HepG2 (cell line): ENCODE measurements around the gene SPIRE1. TPM values are rescaled to one million over a fixed set of nuclear protein-coding genes. Genes with fewer than 3 reads are reported as not detected.

Experiments used
- ATAC-seq: fragments of 200-7000 bp; cut with Tn5 transposase; 3 replicates; pipeline ENCODE4 v1.9.1; 2020; ENCODE audit warnings: mild to moderate bottlenecking, moderate library complexity
- BruUV-seq: library from RNA; stranded (reverse); fragments of 400-500 nt; replicated peaks from 2 replicates; lab custom pipeline; 2021; lab: Mats Ljungman, UMichigan
- CTCF ChIA-PET: fragments of 300-600 bp; formaldehyde crosslinking; extraction: SDS; loops from one replicate; lab custom pipeline; 2021; ENCODE audit warnings: low total read pairs, inconsistent platforms, low intra/inter-chr PET ratio; lab: Yijun Ruan, JAX
- POLR2A ChIA-PET: fragments of 350-600 bp; sonication (Branson Sonifier 250); formaldehyde crosslinking; loops from one replicate; lab custom pipeline; 2020; ENCODE audit warnings: antibody characterized with exemption, inconsistent platforms; lab: Yijun Ruan, JAX
- DNase-seq: peaks from one replicate; pipeline ENCODE4 v3.0.0-alpha.2; 2015; ENCODE audit warnings: low spot score
- FAIRE-seq: peaks from 3 replicates; lab custom pipeline; 2011; peaks lifted over from hg19 to GRCh38; lab: Jason Lieb, UNC
- H2AFZ ChIP-seq: one replicate; pipeline ENCODE4 v1.6.1; 2011; ENCODE audit warnings: low read length, inconsistent platforms
- H3K27ac ChIP-seq: fragments of 300-600 bp; 3 replicates; pipeline ENCODE4 v1.8.0; 2011; ENCODE audit warnings: mixed run types, mild to moderate bottlenecking, mixed read lengths, low read length, inconsistent platforms; ENCODE audit not compliant: insufficient read depth; ENCODE audit errors: extremely low read length
- H3K27me3 ChIP-seq, 2 experiments: fragments of 200-600 bp in 1 of 2; 2 replicates in 1 of 2; 3 replicates in 1 of 2; pipeline versions ENCODE4 v1.6.0 to v1.8.0; 2011; ENCODE audit warnings: low read length in 2 of 2, mild to moderate bottlenecking in 2 of 2, moderate library complexity in 2 of 2, inconsistent platforms in 1 of 2; ENCODE audit not compliant: insufficient read depth in 2 of 2, control insufficient read depth in 1 of 2
- H3K36me3 ChIP-seq, 2 experiments: fragments of 200-600 bp in 1 of 2; replicated peaks in 1 of 2; 2 replicates in 1 of 2; 3 replicates in 1 of 2; pipeline versions ENCODE4 v1.5.1 to v1.8.0; 2011; ENCODE audit warnings: low read length in 2 of 2, inconsistent platforms in 1 of 2; ENCODE audit not compliant: insufficient read depth in 2 of 2, control insufficient read depth in 1 of 2
- H3K4me1 ChIP-seq: 2 replicates; pipeline ENCODE4 v1.5.1; 2012; ENCODE audit warnings: low read length, inconsistent platforms; ENCODE audit not compliant: insufficient read depth
- H3K4me2 ChIP-seq: 2 replicates; pipeline ENCODE4 v1.6.0; 2011; ENCODE audit warnings: low read depth, low read length, inconsistent platforms
- H3K4me3 ChIP-seq, 3 experiments: fragments of 200-600 bp in 1 of 3; sonication (generic), shearing (Covaris generic) in 1 of 3; replicated peaks in 1 of 3; 2 replicates each; pipeline ENCODE4 v1.5.1; 2011 to 2016; ENCODE audit warnings: low read length in 3 of 3, inconsistent platforms in 2 of 3, low read depth in 2 of 3, mild to moderate bottlenecking in 2 of 3, control low read depth in 1 of 3, mixed read lengths in 1 of 3; ENCODE audit not compliant: insufficient read depth in 1 of 3
- H3K79me2 ChIP-seq: one replicate; pipeline ENCODE4 v1.6.1; 2011; ENCODE audit warnings: low read length, inconsistent platforms; ENCODE audit not compliant: insufficient read depth
- H3K9ac ChIP-seq: 2 replicates; pipeline ENCODE4 v1.6.0; 2011; ENCODE audit warnings: mild to moderate bottlenecking, low read depth, low read length, inconsistent platforms; ENCODE audit not compliant: insufficient read depth
- H3K9me3 ChIP-seq: 2 replicates; pipeline ENCODE4 v1.5.1; 2012; ENCODE audit warnings: mild to moderate bottlenecking, low read length
- H4K20me1 ChIP-seq: 2 replicates; pipeline ENCODE4 v1.6.0; 2011; ENCODE audit warnings: inconsistent platforms, mild to moderate bottlenecking, low read length, moderate library complexity; ENCODE audit not compliant: insufficient read depth
- ARNTL ChIP-seq: sonication (generic); formaldehyde crosslinking; IDR thresholded peaks from 2 replicates; pipeline ENCODE4 v1.4.0; 2020; ENCODE audit warnings: mild to moderate bottlenecking, missing genetic modification reagents
- ATM ChIP-seq: fragments of 450-650 bp; IDR thresholded peaks from 2 replicates; pipeline ENCODE4 v1.7.1; 2017; ENCODE audit warnings: mild to moderate bottlenecking, borderline replicate concordance
- ELF1 ChIP-seq: sonication (generic); formaldehyde crosslinking; IDR thresholded peaks from 2 replicates; pipeline ENCODE4 v1.4.0; 2020; ENCODE audit warnings: missing genetic modification reagents
- HNRNPLL ChIP-seq: fragments of 200-400 bp; formaldehyde crosslinking; IDR thresholded peaks from 2 replicates; pipeline ENCODE4 v1.6.1; 2017; ENCODE audit warnings: mild to moderate bottlenecking, low read depth, low read length; ENCODE audit not compliant: poor library complexity, severe bottlenecking
- PTBP1 ChIP-seq: fragments of 200-400 bp; formaldehyde crosslinking; IDR thresholded peaks from 2 replicates; pipeline ENCODE4 v1.6.1; 2018; ENCODE audit warnings: low read length, low read depth; ENCODE audit not compliant: poor library complexity, severe bottlenecking
- SIX4 ChIP-seq: sonication (generic); formaldehyde crosslinking; IDR thresholded peaks from 2 replicates; pipeline ENCODE4 v1.4.0; 2020; ENCODE audit warnings: missing genetic modification reagents
- SOX13 ChIP-seq, 3 experiments: fragments of 450-650 bp in 1 of 3; sonication (generic) in 1 of 3; formaldehyde crosslinking in 1 of 3; IDR thresholded peaks in 2 of 3; conservative IDR thresholded peaks in 1 of 3; 2 replicates each; pipeline versions ENCODE4 v1.5.0 to v1.6.1; 2016 to 2020; ENCODE audit warnings: antibody characterized with exemption in 1 of 3, mild to moderate bottlenecking in 1 of 3, missing compliant biosample characterization in 1 of 3, missing genetic modification reagents in 1 of 3, moderate library complexity in 1 of 3
- ZNF510 ChIP-seq: sonication (generic); formaldehyde crosslinking; IDR thresholded peaks from 2 replicates; pipeline ENCODE4 v1.4.0; 2020; ENCODE audit warnings: low read depth, mild to moderate bottlenecking, missing genetic modification reagents
- WGBS: methylation state at CpG from one replicate; pipeline ENCODE4 v1.1.6; 2017; ENCODE audit warnings: low lambda C conversion rate; 5-methylcytosine and 5-hydroxymethylcytosine counted together
- in situ Hi-C: cut with HindIII; loops from 2 replicates; pipeline ENCODE4 v1.10.0; 2017; ENCODE audit warnings: low pct_unique_long_range_greater_than_20kb; ENCODE audit not compliant: extremely low pct_ligation_motif_present
- intact Hi-C: fragments of 100-400 bp; cut with micrococcal nuclease; formaldehyde crosslinking; loops from one replicate; pipeline ENCODE4 v1.10.0; 2022; ENCODE audit not compliant: unreplicated experiment
- polyA plus RNA-seq, 8 experiments: library from polyadenylated mRNA; depleted of rRNA in 3 of 8; stranded (reverse) in 7 of 8; unstranded in 1 of 8; fragments of >200 nt; fragmentation: Illumina TruSeq in 4 of 8; extraction: Trizol in 4 of 8; gene quantifications; 2 replicates each; pipeline versions ENCODE4 v1.2.1 to v1.2.3, GENCODE V29; 2011 to 2016; ENCODE audit warnings: low read depth in 4 of 8, missing spikeins in 1 of 8, mixed read lengths in 1 of 8; ENCODE audit not compliant: insufficient read depth in 1 of 8
- total RNA-seq, 5 experiments: library from RNA; depleted of rRNA; stranded (reverse); fragments of >200 nt; fragmentation: Illumina TruSeq; extraction: Trizol; gene quantifications; 2 replicates each; pipeline ENCODE4 v1.2.3, GENCODE V29; 2016; ENCODE audit warnings: low read depth in 1 of 5
- TF ChIP-seq, protein P1 (sequence below): IDR thresholded peaks from 2 replicates; pipeline ENCODE4 v1.4.0; 2020; ENCODE audit warnings: mild to moderate bottlenecking, missing genetic modification reagents
- TF ChIP-seq, protein P2 (sequence below): sonication (generic); formaldehyde crosslinking; IDR thresholded peaks from 2 replicates; pipeline ENCODE4 v1.8.0; 2023; ENCODE audit warnings: mild to moderate bottlenecking, missing genetic modification reagents

SPIRE1 gene
- total and polyA plus RNA-seq, 2 of the 13 experiments (the other 11 are each of a cell fraction or from before 2014, with no cell fraction given): 9.9 to 21.3 TPM

DNA sequence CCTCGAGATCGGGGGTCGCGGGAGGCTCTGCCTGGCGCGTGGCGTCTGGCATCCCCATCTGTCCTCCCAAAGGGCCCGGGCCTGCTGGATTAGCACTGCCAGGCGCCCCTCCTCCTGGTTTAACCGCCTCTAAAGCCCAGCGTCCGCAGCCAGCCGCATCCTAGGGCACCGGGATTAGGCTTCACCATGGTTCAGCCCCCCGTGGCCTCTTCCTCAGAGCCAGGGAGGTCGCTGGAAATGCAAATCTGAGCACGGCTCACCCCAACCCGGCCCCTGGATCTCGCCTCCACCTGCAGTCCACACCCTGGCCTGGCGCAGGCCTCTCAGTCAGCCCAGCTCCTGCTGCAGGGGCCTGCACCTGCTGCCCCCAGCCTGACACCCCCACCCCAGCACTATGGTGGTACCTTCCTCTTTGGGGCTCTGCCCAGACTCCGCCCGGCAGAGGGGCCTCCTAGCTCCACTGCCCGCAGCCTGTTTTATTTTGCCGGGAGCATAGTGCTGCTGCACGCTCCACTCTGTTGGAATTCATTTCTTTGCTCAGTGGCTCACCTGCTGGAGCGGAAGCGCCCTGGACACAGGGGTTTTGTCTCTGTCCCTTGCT is 237.0 kb downstream of the SPIRE1 start (continued):
- TF ChIP-seq ZNF510 (no peak), HNRNPLL (peak; percentile 59), SIX4 (CRISPR knock-in tag) (no peak), PTBP1 (peak; percentile 57), ARNTL (CRISPR knock-in tag) (0 out of 2 replicates have a peak, but pooled peaks have one; percentile 27), ATM (no peak), ELF1 (CRISPR knock-in tag) (peak; percentile 34; the same call in 1 of the 2 replicates)
- TF ChIP-seq, protein P1, sequence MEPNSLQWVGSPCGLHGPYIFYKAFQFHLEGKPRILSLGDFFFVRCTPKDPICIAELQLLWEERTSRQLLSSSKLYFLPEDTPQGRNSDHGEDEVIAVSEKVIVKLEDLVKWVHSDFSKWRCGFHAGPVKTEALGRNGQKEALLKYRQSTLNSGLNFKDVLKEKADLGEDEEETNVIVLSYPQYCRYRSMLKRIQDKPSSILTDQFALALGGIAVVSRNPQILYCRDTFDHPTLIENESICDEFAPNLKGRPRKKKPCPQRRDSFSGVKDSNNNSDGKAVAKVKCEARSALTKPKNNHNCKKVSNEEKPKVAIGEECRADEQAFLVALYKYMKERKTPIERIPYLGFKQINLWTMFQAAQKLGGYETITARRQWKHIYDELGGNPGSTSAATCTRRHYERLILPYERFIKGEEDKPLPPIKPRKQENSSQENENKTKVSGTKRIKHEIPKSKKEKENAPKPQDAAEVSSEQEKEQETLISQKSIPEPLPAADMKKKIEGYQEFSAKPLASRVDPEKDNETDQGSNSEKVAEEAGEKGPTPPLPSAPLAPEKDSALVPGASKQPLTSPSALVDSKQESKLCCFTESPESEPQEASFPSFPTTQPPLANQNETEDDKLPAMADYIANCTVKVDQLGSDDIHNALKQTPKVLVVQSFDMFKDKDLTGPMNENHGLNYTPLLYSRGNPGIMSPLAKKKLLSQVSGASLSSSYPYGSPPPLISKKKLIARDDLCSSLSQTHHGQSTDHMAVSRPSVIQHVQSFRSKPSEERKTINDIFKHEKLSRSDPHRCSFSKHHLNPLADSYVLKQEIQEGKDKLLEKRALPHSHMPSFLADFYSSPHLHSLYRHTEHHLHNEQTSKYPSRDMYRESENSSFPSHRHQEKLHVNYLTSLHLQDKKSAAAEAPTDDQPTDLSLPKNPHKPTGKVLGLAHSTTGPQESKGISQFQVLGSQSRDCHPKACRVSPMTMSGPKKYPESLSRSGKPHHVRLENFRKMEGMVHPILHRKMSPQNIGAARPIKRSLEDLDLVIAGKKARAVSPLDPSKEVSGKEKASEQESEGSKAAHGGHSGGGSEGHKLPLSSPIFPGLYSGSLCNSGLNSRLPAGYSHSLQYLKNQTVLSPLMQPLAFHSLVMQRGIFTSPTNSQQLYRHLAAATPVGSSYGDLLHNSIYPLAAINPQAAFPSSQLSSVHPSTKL (CRISPR knock-in tag): peak; percentile 61; the same call in 1 of the 2 replicates

DNA sequence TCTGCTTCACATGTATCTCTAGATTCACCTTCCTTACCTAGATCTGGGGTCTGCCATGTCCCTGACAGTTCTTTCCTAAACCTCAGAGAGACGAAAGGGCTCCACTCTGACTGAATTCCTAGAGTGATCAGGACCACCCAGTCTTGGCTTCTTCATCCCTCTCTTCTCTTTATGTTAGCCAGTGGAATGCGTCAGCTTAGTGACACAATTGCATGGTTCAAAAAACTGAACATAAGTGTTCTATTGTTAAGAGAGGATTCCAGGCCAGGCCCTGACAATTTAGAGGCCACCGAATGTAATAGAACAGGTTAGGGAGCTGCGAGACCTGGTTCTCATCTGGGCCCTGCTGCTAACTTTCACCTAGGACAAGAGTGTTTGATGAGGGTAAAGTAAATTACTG is 240.2 kb downstream of the SPIRE1 start:
- in situ Hi-C loops (no loop called here), intact Hi-C loops (no loop called here)
- no TSS peak for BruUV-seq
- no peak overlapping the region for H3K4me2 ChIP-seq
- no peak overlapping the region for H2AFZ ChIP-seq
- H3K79me2 ChIP-seq: peaks cover 2% of the 10 kb centered on the region
- no peaks in the 10 kb centered on the region for H4K20me1 ChIP-seq
- no peaks in the 10 kb centered on the region for H3K27me3 ChIP-seq
- no peak for ATAC-seq
- no peak overlapping the region for H3K9ac ChIP-seq
- no peaks in the 10 kb centered on the region for H3K9me3 ChIP-seq
- 61% methylated on average over 4 of the region's 4 CpGs for WGBS
- no peak overlapping the region for H3K4me3 ChIP-seq
- TF ChIP-seq, protein P2, sequence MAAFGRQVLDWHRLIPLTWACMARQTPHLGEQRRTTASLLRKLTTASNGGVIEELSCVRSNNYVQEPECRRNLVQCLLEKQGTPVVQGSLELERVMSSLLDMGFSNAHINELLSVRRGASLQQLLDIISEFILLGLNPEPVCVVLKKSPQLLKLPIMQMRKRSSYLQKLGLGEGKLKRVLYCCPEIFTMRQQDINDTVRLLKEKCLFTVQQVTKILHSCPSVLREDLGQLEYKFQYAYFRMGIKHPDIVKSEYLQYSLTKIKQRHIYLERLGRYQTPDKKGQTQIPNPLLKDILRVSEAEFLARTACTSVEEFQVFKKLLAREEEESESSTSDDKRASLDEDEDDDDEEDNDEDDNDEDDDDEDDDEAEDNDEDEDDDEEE (CRISPR knock-in tag): no peak
- TF ChIP-seq SOX13 (IDR thresholded peaks at IDR 0.05) (no peak), SOX13 (CRISPR knock-in tag; conservative IDR thresholded peaks at IDR 0.05 in 1 of 2, IDR thresholded peaks at IDR 0.05 in 1 of 2) (peak in 1 of 2 experiments; percentile 13; a peak in 1 of 4 replicates)
- TF ChIP-seq, all 625 proteins: peak for 1
- Histone ChIP-seq H3K36me3 (no peaks in the 10 kb centered on the region), H3K27ac (no peak overlapping the region), H3K4me1 (peaks cover 61% of the 10 kb centered on the region)
- CTCF ChIA-PET: no interaction called here
- FAIRE-seq (no peak), DNase-seq (peak; percentile 57)
- POLR2A ChIA-PET: no interaction called here
